K562 (cell line): ENCODE results near the gene ENPP7.

Experiments used
- JUN ChIP-seq, 2 experiments: sonication (generic) in 1 of 2; formaldehyde crosslinking in 1 of 2; IDR thresholded peaks; 2 replicates each; pipeline versions ENCODE4 v1.6.1 to v1.8.0; 2012 to 2022; ENCODE audit warnings: borderline replicate concordance in 2 of 2, mild to moderate bottlenecking in 2 of 2, improper control_type of control experiment in 1 of 2, low read depth in 1 of 2, low read length in 1 of 2, missing genetic modification reagents in 1 of 2
- RFX5 ChIP-seq: IDR thresholded peaks from 2 replicates; pipeline ENCODE4 v1.6.1; 2011; ENCODE audit warnings: low read depth, mild to moderate bottlenecking, improper control_type of control experiment, low read length
- YY1 ChIP-seq, 3 experiments: IDR thresholded peaks; 2 replicates each; pipeline ENCODE4 v1.6.1; 2011; ENCODE audit warnings: low read length in 2 of 3, mild to moderate bottlenecking in 2 of 3, moderate library complexity in 2 of 3, borderline replicate concordance in 1 of 3, control low read depth in 1 of 3, low read depth in 1 of 3; ENCODE audit not compliant: insufficient read depth in 3 of 3, insufficient replicate concordance in 2 of 3, control insufficient read depth in 1 of 3, insufficient read length in 1 of 3; ENCODE audit errors: extremely low read depth in 1 of 3
- TF ChIP-seq, protein P1 (sequence below): sonication (generic); formaldehyde crosslinking; IDR thresholded peaks from 2 replicates; pipeline ENCODE4 v1.9.0; 2022; ENCODE audit warnings: mild to moderate bottlenecking, missing genetic modification reagents
- TF ChIP-seq, protein P2 (sequence below), 2 experiments: fragments of 450-650 bp; formaldehyde crosslinking in 1 of 2; IDR thresholded peaks; 2 replicates each; pipeline versions ENCODE4 v1.4.0 to v1.6.1; 2014 to 2020; ENCODE audit warnings: mild to moderate bottlenecking in 2 of 2, borderline replicate concordance in 1 of 2, low read depth in 1 of 2
- TF ChIP-seq, protein P3 (sequence below): fragments of 250-450 bp; sonication (Bioruptor Pico); IDR thresholded peaks from 2 replicates; pipeline ENCODE4 v1.4.0; 2020; ENCODE audit warnings: mild to moderate bottlenecking

DNA sequence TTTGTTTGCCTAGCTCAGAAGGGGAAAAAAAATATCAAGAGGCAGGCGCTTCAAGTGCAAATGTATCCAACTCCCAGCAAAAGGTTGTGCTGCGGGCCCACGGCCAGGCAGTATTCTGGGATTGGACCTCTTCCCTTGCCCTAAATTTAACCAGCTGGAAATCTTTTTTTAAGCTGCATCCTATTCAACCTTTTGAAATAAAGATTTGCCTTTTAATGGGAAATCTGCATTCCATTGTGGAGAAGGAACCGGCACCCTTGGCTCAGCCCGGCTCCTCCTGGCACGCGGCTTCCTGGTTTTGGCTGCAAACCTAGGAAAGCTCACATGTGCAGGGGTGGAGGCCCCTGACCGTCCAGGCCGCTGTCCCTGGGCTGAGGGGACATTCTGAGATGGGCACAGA, 38.8 kb upstream of the ENPP7 start:
- TF ChIP-seq, protein P1, sequence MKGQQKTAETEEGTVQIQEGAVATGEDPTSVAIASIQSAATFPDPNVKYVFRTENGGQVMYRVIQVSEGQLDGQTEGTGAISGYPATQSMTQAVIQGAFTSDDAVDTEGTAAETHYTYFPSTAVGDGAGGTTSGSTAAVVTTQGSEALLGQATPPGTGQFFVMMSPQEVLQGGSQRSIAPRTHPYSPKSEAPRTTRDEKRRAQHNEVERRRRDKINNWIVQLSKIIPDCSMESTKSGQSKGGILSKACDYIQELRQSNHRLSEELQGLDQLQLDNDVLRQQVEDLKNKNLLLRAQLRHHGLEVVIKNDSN: no peak
- TF ChIP-seq RFX5 (no peak), YY1 (IDR thresholded peaks at IDR 0.05; ENCODE audit: borderline replicate concordance in 1 of 3, control insufficient read depth in 1 of 3, extremely low read depth in 1 of 3, insufficient read depth in 3 of 3, insufficient read length in 1 of 3, insufficient replicate concordance in 2 of 3, low read depth in 1 of 3, low read length in 2 of 3) (no peak), JUN (IDR thresholded peaks at IDR 0.05; ENCODE audit: borderline replicate concordance, low read depth, low read length) (no peak), JUN (CRISPR knock-in tag; IDR thresholded peaks at IDR 0.05; ENCODE audit: borderline replicate concordance) (no peak)
- TF ChIP-seq, protein P2, sequence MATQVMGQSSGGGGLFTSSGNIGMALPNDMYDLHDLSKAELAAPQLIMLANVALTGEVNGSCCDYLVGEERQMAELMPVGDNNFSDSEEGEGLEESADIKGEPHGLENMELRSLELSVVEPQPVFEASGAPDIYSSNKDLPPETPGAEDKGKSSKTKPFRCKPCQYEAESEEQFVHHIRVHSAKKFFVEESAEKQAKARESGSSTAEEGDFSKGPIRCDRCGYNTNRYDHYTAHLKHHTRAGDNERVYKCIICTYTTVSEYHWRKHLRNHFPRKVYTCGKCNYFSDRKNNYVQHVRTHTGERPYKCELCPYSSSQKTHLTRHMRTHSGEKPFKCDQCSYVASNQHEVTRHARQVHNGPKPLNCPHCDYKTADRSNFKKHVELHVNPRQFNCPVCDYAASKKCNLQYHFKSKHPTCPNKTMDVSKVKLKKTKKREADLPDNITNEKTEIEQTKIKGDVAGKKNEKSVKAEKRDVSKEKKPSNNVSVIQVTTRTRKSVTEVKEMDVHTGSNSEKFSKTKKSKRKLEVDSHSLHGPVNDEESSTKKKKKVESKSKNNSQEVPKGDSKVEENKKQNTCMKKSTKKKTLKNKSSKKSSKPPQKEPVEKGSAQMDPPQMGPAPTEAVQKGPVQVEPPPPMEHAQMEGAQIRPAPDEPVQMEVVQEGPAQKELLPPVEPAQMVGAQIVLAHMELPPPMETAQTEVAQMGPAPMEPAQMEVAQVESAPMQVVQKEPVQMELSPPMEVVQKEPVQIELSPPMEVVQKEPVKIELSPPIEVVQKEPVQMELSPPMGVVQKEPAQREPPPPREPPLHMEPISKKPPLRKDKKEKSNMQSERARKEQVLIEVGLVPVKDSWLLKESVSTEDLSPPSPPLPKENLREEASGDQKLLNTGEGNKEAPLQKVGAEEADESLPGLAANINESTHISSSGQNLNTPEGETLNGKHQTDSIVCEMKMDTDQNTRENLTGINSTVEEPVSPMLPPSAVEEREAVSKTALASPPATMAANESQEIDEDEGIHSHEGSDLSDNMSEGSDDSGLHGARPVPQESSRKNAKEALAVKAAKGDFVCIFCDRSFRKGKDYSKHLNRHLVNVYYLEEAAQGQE (IDR thresholded peaks at IDR 0.05; ENCODE audit: borderline replicate concordance): no peak
- TF ChIP-seq, protein P2 (CRISPR knock-in tag; IDR thresholded peaks at IDR 0.05; ENCODE audit: low read depth): no peak
- TF ChIP-seq, protein P3, sequence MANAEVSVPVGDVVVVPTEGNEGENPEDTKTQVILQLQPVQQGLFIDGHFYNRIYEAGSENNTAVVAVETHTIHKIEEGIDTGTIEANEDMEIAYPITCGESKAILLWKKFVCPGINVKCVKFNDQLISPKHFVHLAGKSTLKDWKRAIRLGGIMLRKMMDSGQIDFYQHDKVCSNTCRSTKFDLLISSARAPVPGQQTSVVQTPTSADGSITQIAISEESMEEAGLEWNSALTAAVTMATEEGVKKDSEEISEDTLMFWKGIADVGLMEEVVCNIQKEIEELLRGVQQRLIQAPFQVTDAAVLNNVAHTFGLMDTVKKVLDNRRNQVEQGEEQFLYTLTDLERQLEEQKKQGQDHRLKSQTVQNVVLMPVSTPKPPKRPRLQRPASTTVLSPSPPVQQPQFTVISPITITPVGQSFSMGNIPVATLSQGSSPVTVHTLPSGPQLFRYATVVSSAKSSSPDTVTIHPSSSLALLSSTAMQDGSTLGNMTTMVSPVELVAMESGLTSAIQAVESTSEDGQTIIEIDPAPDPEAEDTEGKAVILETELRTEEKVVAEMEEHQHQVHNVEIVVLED (CRISPR knock-in tag): no peak
